ENCODE measurements around the gene UBE2QL1.

Gene UBE2QL1

GRCh38 chr5:6527749-6528455 is 79.2 kb downstream of the UBE2QL1 start:
- no peak for DNase-seq (ENCODE audit: low spot score)
- no peak for TF ChIP-seq CTCF (IDR thresholded peaks at IDR 0.05; ENCODE audit: extremely low read depth, missing control alignments)

- no peak for DNase-seq (ENCODE audit: low spot score)
- no peak for TF ChIP-seq CTCF (IDR thresholded peaks at IDR 0.05; ENCODE audit: extremely low read depth, missing control alignments)
Measured at GRCh38 chr5:6535594-6535993, 86.9 kb downstream of the UBE2QL1 start.

- no peak for DNase-seq (ENCODE audit: low spot score)
- no peak for TF ChIP-seq CTCF (IDR thresholded peaks at IDR 0.05; ENCODE audit: extremely low read depth, missing control alignments)
Measured at GRCh38 chr5:6539060-6539459, 90.4 kb downstream of the UBE2QL1 start.

GRCh38 chr5:6540111-6540827 is 91.6 kb downstream of the UBE2QL1 start:
- no peak for TF ChIP-seq CTCF (IDR thresholded peaks at IDR 0.05; ENCODE audit: extremely low read depth, missing control alignments)
- DNase-seq (ENCODE audit: low spot score) = no peak

GRCh38 chr5:6541256-6542013 is 92.8 kb downstream of the UBE2QL1 start:
- DNase-seq (ENCODE audit: low spot score) = no peak
- TF ChIP-seq CTCF (IDR thresholded peaks at IDR 0.05; ENCODE audit: extremely low read depth, missing control alignments) = no peak

GRCh38 chr5:6542421-6543345 is 94.0 kb downstream of the UBE2QL1 start:
- no peak for TF ChIP-seq CTCF (IDR thresholded peaks at IDR 0.05; ENCODE audit: extremely low read depth, missing control alignments)
- DNase-seq (ENCODE audit: low spot score) = no peak

Measured in GM20000 (cell line).